Measurements from ENCODE around the gene IP6K3.

Gene IP6K3

GRCh38 chr6:33766921-33767907, 20.5 kb upstream of the IP6K3 start:
- TF ChIP-seq CTCF (IDR thresholded peaks at IDR 0.05; ENCODE audit: low read depth, low read length), result no peak
- no peak overlapping the region for H3K4me3 ChIP-seq (ENCODE audit: low read depth, low read length)
- in situ Hi-C loops (cut with HindIII; ENCODE audit: low sequenced_read_pairs), result no loop called here
- no peak for DNase-seq (ENCODE audit: low read depth, low spot score)

- TF ChIP-seq CTCF (IDR thresholded peaks at IDR 0.05; ENCODE audit: low read depth, low read length), result no peak
- no peak for DNase-seq (ENCODE audit: low read depth, low spot score)
- in situ Hi-C loops (cut with HindIII; ENCODE audit: low sequenced_read_pairs), result no loop called here
- no peak overlapping the region for H3K4me3 ChIP-seq (ENCODE audit: low read depth, low read length)
Observed at GRCh38 chr6:33765368-33765767, 18.7 kb upstream of the IP6K3 start.

- in situ Hi-C loops (cut with HindIII; ENCODE audit: low sequenced_read_pairs), result no loop called here
- no peak for TF ChIP-seq CTCF (IDR thresholded peaks at IDR 0.05; ENCODE audit: low read depth, low read length)
- H3K4me3 ChIP-seq (ENCODE audit: low read depth, low read length), result no peak overlapping the region
- DNase-seq (ENCODE audit: low read depth, low spot score), result no peak
Observed at GRCh38 chr6:33764036-33764435, 17.3 kb upstream of the IP6K3 start.

GRCh38 chr6:33763483-33763882, 16.8 kb upstream of the IP6K3 start:
- in situ Hi-C loops (cut with HindIII; ENCODE audit: low sequenced_read_pairs), result no loop called here
- DNase-seq (ENCODE audit: low read depth, low spot score), result no peak
- H3K4me3 ChIP-seq (ENCODE audit: low read depth, low read length), result no peak overlapping the region
- no peak for TF ChIP-seq CTCF (IDR thresholded peaks at IDR 0.05; ENCODE audit: low read depth, low read length)

- in situ Hi-C loops (cut with HindIII; ENCODE audit: low sequenced_read_pairs), result no loop called here
- no peak overlapping the region for H3K4me3 ChIP-seq (ENCODE audit: low read depth, low read length)
- no peak for TF ChIP-seq CTCF (IDR thresholded peaks at IDR 0.05; ENCODE audit: low read depth, low read length)
- no peak for DNase-seq (ENCODE audit: low read depth, low spot score)
Observed at GRCh38 chr6:33762713-33763112, 16.0 kb upstream of the IP6K3 start.

- peak; percentile 49 for TF ChIP-seq CTCF (IDR thresholded peaks at IDR 0.05; ENCODE audit: low read depth, low read length)
- no peak for DNase-seq (ENCODE audit: low read depth, low spot score)
- in situ Hi-C loops (cut with HindIII; ENCODE audit: low sequenced_read_pairs), result no loop called here
- H3K4me3 ChIP-seq (ENCODE audit: low read depth, low read length), result no peak overlapping the region
Observed at GRCh38 chr6:33761922-33762629, 15.4 kb upstream of the IP6K3 start.
